ENCODE data around the gene NUMB. TPM values are rescaled to one million over a fixed set of nuclear protein-coding genes. Genes with fewer than 3 reads are reported as not detected.
A peak's percentile ranks its signal among the peaks of the same experiment; 100 is the strongest.

The NUMB gene
- total and polyA plus RNA-seq, 2 of the 13 experiments (the other 11 are each of a cell fraction or from before 2014, with no cell fraction given) = 20.3 to 71.1 TPM

- TF ChIP-seq ZNF770 (CRISPR knock-in tag; IDR thresholded peaks at IDR 0.05) (0 out of 2 replicates have a peak, but pooled peaks have one; percentile 14), ESRRA (CRISPR knock-in tag; IDR thresholded peaks at IDR 0.05; ENCODE audit: low read depth) (no peak), RFXAP (CRISPR knock-in tag; IDR thresholded peaks at IDR 0.05; ENCODE audit: borderline replicate concordance) (peak; percentile 50; the same call in 1 of the 2 replicates), CEBPG (CRISPR knock-in tag; IDR thresholded peaks at IDR 0.05) (peak; percentile 67), HOXA3 (CRISPR knock-in tag; IDR thresholded peaks at IDR 0.05) (no peak), CEBPB (IDR thresholded peaks at IDR 0.05; ENCODE audit: borderline replicate concordance, low read depth, low read length) (peak; percentile 89), ZNF569 (CRISPR knock-in tag; IDR thresholded peaks at IDR 0.05; ENCODE audit: borderline replicate concordance) (no peak), ATF7 (IDR thresholded peaks at IDR 0.05) (peak; percentile 64; the same call in 1 of the 2 replicates), ATF7 (CRISPR knock-in tag; IDR thresholded peaks at IDR 0.05) (no peak)
- in situ Hi-C loops (cut with HindIII; ENCODE audit: extremely low pct_ligation_motif_present, low pct_unique_long_range_greater_than_20kb) (no loop called here), intact Hi-C loops (cut with micrococcal nuclease; ENCODE audit: unreplicated experiment) (no loop called here)
- ATAC-seq = peak; percentile 79
- POLR2A ChIA-PET = interaction anchor here (0.8 to 1.3 kb wide), 3 partner anchors 11 to 110 kb away, joined by 3 to 5 read pairs (median 4); partner anchors contain the start of genes ACOT1, ACOT6 and RIOX1
- no peak overlapping the region for H3K9ac ChIP-seq (ENCODE audit: insufficient read depth, low read depth, low read length)
- no peak for DNase-seq (ENCODE audit: low spot score)
- no peaks in the 10 kb centered on the region for H3K79me2 ChIP-seq (ENCODE audit: insufficient read depth, low read length)
- no peak overlapping the region for H3K4me2 ChIP-seq (ENCODE audit: low read depth, low read length)
- H4K20me1 ChIP-seq (ENCODE audit: insufficient read depth, low read length) = no peaks in the 10 kb centered on the region
- CTCF ChIA-PET (ENCODE audit: low intra/inter-chr PET ratio, low total read pairs) = no interaction called here
- no peaks in the 10 kb centered on the region for H3K27me3 ChIP-seq (ENCODE audit: control insufficient read depth in 1 of 2, insufficient read depth in 2 of 2, low read length in 2 of 2)
- H3K4me1 ChIP-seq (ENCODE audit: insufficient read depth, low read length) = 0 out of 2 replicates have a peak, but pooled peaks cover 6% of the 10 kb centered on the region
- 78% methylated on average over 11 of the region's 11 CpGs for WGBS (ENCODE audit: low lambda C conversion rate)
- H3K9me3 ChIP-seq (ENCODE audit: low read length) = no peaks in the 10 kb centered on the region
- no TSS peak for BruUV-seq (replicated peaks)
- FAIRE-seq = no peak
- no peak overlapping the region for H2AFZ ChIP-seq (ENCODE audit: low read length)
- H3K4me3 ChIP-seq (replicated peaks in 1 of 3; ENCODE audit: insufficient read depth in 1 of 3, low read depth in 2 of 3, low read length in 3 of 3) = no peak overlapping the region
- no peaks in the 10 kb centered on the region for H3K36me3 ChIP-seq (replicated peaks in 1 of 2; ENCODE audit: control insufficient read depth in 1 of 2, insufficient read depth in 2 of 2, low read length in 2 of 2)
- no peak overlapping the region for H3K27ac ChIP-seq (ENCODE audit: extremely low read length, insufficient read depth, low read length)
These were observed 43.8 kb upstream of the NUMB start for GRCh38 chr14:73502017-73502619.
